ENCODE measurements around the gene ERGIC3.

Gene ERGIC3

DNA sequence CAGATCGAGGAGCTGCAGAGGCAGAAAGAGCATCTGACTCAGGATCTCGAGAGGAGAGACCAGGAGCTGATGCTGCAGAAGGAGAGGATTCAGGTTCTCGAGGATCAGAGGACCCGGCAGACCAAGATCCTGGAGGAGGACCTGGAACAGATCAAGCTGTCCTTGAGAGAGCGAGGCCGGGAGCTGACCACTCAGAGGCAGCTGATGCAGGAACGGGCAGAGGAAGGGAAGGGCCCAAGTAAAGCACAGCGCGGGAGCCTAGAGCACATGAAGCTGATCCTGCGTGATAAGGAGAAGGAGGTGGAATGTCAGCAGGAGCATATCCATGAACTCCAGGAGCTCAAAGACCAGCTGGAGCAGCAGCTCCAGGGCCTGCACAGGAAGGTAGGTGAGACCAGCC is 38.6 kb upstream of the ERGIC3 start:
- TF ChIP-seq, protein P1, sequence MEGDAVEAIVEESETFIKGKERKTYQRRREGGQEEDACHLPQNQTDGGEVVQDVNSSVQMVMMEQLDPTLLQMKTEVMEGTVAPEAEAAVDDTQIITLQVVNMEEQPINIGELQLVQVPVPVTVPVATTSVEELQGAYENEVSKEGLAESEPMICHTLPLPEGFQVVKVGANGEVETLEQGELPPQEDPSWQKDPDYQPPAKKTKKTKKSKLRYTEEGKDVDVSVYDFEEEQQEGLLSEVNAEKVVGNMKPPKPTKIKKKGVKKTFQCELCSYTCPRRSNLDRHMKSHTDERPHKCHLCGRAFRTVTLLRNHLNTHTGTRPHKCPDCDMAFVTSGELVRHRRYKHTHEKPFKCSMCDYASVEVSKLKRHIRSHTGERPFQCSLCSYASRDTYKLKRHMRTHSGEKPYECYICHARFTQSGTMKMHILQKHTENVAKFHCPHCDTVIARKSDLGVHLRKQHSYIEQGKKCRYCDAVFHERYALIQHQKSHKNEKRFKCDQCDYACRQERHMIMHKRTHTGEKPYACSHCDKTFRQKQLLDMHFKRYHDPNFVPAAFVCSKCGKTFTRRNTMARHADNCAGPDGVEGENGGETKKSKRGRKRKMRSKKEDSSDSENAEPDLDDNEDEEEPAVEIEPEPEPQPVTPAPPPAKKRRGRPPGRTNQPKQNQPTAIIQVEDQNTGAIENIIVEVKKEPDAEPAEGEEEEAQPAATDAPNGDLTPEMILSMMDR (conservative IDR thresholded peaks at IDR 0.05; ENCODE audit: low read length), result no peak
- no peak for DNase-seq (ENCODE audit: low read depth)
- H3K4me3 ChIP-seq (ENCODE audit: low read length), result no peak overlapping the region

DNA sequence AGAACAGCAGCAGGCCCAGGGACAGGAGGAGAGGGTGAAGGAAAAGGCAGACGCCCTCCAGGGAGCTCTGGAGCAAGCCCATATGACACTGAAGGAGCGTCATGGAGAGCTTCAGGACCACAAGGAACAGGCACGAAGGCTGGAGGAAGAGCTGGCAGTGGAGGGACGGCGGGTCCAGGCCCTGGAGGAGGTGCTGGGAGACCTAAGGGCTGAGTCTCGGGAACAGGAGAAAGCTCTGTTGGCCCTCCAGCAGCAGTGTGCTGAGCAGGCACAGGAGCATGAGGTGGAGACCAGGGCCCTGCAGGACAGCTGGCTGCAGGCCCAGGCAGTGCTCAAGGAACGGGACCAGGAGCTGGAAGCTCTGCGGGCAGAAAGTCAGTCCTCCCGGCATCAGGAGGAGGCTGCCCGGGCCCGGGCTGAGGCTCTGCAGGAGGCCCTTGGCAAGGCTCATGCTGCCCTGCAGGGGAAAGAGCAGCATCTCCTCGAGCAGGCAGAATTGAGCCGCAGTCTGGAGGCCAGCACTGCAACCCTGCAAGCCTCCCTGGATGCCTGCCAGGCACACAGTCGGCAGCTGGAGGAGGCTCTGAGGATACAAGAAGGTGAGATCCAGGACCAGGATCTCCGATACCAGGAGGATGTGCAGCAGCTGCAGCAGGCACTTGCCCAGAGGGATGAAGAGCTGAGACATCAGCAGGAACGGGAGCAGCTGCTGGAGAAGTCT is 37.9 kb upstream of the ERGIC3 start:
- no peak overlapping the region for H3K4me3 ChIP-seq (ENCODE audit: low read length)
- TF ChIP-seq, protein P1 (conservative IDR thresholded peaks at IDR 0.05; ENCODE audit: low read length), result no peak
- no peak for DNase-seq (ENCODE audit: low read depth)

DNA sequence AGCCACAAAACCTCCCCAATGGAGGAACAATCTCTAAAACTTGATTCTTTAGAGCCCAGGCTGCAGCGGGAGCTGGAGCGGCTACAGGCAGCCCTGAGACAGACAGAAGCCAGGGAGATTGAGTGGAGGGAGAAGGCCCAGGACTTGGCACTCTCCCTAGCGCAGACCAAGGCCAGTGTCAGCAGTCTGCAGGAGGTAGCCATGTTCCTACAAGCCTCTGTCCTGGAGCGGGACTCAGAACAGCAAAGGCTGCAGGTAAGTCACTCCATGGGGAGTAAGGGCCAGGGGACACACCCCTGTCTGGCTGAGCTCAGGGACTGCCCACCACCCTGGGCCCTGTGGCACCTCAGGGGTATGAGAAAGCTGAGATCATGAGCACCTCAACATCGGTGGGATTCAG is 37.1 kb upstream of the ERGIC3 start:
- H3K4me3 ChIP-seq (ENCODE audit: low read length), result no peak overlapping the region
- TF ChIP-seq, protein P1 (conservative IDR thresholded peaks at IDR 0.05; ENCODE audit: low read length), result no peak
- DNase-seq (ENCODE audit: low read depth), result no peak

DNA sequence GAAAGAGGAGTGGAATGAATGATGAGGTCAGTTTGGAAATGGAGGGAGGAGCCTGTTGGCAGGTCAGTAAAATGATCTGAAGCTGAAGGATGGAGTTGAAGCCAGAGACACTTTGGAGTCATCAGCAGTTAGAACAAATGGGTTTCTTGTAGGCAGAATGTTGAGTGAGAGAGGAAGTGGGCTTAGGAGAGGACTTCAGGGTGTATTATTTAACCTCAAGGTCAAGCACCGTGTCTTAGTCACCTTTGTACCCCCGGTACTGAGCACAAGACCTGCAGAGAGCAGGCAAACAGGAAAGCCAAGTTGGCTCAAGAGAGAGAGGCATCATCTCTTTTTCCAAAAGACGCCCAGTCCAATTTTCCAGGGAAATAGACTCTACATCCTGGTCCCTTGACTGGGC is 35.7 kb upstream of the ERGIC3 start:
- TF ChIP-seq, protein P1 (conservative IDR thresholded peaks at IDR 0.05; ENCODE audit: low read length), result no peak
- no peak overlapping the region for H3K4me3 ChIP-seq (ENCODE audit: low read length)
- DNase-seq (ENCODE audit: low read depth), result no peak

DNA sequence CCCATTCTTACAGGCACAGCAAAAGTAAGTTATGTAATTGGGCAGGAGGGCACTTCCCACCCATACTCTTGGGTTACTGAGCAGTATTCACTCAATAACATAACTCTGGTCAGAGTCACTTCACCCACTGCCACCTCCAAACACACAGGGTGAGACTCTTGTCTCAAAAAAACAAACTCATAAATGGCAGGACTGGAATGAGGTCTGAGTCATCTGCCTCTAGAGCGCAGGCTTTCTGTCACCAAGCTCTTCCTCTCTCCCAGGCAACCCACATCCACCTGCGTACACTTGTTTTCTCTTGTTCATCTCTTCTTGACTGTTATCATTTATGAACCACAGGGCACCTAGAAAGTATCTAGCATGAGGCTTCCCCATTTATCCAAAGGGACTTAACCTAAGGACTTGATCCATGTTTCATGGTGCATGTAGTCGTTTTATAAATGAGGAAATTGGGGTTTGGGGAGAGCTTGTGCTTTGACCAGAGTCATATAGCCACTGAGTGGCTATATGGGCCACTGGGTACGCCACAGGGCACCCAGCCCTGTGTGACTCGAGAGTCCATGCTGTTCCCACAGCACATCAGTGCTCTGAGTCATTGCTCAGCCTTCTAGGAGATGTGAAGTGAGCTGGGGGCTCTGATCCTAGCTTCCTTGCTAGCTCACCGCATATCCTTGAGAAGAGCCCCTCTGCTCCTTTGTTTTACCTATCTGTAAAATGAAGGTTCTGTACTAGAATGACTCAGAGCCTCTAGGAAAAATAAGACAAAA is 34.8 kb upstream of the ERGIC3 start:
- TF ChIP-seq, protein P1 (conservative IDR thresholded peaks at IDR 0.05; ENCODE audit: low read length), result no peak
- no peak for DNase-seq (ENCODE audit: low read depth)
- no peak overlapping the region for H3K4me3 ChIP-seq (ENCODE audit: low read length)

DNA sequence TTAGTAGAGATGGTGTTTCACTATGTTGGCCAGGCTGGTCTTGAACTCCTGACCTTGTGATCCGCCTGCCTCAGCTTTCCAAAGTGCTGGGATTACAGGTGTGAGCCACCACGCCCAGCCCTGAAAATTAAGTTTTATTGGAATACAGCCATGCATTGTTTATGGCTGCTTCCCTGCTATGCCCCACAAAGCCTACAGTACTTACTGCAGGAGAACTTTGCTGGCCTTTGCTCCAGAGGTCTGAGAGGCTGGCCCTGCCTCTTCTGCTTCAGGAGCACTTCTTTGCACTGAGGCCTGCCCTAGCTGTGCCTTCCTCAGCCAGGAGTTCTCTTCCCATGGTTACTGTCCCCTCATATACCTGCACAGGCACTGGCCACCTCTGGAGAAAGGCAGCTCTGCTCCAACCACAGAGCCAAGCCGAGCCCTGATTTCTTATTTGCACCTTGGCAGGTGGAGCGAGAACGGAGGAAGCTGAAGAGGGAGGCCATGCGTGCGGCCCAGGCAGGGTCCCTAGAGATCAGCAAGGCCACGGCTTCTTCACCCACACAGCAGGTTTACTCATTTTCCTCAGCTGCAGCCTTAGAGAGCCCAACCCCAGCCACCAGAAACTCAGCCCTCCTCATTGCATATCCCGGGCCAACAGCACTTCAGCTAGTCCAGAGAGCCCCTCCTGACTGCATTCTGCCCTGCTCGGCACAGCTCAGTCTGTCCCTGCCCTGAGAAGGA is 33.2 kb upstream of the ERGIC3 start:
- TF ChIP-seq, protein P1 (conservative IDR thresholded peaks at IDR 0.05; ENCODE audit: low read length), result no peak
- no peak overlapping the region for H3K4me3 ChIP-seq (ENCODE audit: low read length)
- DNase-seq (ENCODE audit: low read depth), result no peak
